Cardiac fibroblast (primary cell): Measurements from ENCODE around the gene GRAMD4.

Experiments
- DNase-seq, 2 donors: peaks; one replicate each; pipeline versions ENCODE4 v3.0.0 to v3.0.0-alpha.2; 2010; ENCODE audit warnings: low read depth in 2 of 2
- H3K4me3 ChIP-seq, 2 donors: replicated peaks in 1 of 2; 1 replicate in 1 of 2; 2 replicates in 1 of 2; pipeline ENCODE4 v1.5.1; 2011; ENCODE audit warnings: low read depth in 2 of 2, low read length in 2 of 2, mild to moderate bottlenecking in 2 of 2, moderate library complexity in 1 of 2
- CTCF ChIP-seq: IDR thresholded peaks from one replicate; pipeline ENCODE4 v1.5.1; 2011; ENCODE audit warnings: low read depth, mild to moderate bottlenecking, low read length, inconsistent platforms

GRAMD4 gene

DNA sequence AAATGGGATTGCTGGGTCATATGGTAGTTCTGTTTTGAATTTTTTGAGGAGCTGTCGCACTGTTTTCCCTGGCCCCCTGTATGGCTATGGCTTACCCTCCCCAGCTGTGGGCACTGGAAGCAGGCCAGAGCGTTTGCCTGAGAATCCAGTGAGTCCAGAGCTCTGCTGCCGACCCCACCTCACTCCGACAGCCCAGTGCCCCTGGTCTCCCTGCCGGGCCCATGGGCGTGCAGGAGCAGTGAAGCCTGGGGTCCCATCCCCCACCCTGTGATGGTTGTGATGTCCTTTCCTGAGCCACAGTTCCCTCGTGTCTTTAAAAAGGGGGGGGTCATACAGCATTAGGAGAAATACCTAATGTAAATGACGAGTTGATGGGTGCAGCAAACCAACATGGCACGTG lies 13.3 kb upstream of the GRAMD4 start:
- H3K4me3 ChIP-seq: no peak overlapping the region
- DNase-seq: no peak
- TF ChIP-seq CTCF: no peak

DNA sequence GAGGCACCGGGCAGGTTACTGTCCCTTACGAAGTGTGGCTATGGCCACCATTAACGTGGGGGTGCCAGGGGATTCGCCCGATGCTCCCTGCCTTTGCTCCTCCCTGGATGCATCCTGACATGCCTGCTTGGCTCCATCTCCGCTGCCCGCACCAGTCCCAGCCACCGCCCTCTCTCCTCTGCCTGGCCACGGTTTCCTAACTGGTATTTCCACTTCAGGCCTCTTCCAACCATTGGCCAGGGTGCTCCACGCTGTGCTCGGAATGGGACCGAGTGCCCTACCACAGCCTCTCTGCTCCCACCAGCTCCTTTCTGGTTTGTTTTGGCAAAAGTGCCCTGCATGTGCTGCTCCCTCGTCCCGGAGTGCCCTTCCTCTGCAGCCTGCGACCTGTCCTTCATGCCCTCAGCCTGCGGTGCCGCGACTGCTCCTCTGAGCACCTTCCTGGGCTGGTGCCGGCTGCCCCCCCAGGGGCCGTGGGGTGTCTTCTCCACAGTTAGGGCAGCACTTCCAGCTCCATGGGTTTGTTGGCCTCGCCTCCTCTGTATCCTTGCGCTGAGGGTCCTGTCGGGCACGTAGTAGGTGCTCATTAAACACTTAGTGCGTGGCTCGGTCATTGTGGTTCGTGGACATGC lies 12.6 kb upstream of the GRAMD4 start:
- DNase-seq: no peak
- TF ChIP-seq CTCF: no peak
- H3K4me3 ChIP-seq: no peak overlapping the region

- no peak for DNase-seq
- TF ChIP-seq CTCF: no peak
- H3K4me3 ChIP-seq: no peak overlapping the region
Observed at GRCh38 chr22:46609175-46609690, 11.0 kb upstream of the GRAMD4 start.

DNA sequence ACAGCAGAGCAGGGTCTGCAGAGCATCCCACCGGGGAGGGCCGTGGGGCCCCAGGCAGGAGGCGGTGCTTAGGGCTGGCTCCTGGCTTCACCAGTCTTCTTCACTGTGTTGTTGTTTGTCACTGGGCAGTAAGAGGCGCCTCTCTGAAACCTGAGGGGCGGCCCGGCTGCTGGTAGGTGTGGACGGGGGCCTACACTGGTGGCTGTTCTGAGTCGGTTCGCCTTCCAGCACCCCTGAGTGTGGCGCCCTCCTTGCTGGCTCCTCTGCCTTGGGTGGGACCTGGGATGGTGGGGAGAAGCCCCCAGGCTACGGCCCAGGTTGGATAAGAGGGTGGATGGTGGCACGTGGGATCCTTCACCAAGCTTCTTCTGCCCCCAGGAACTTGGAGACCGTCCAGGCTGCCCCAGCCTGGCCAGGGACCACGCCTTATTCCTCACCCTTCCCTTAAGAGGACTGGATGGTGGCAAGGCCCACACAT lies 10.4 kb upstream of the GRAMD4 start:
- no peak for DNase-seq
- no peak for TF ChIP-seq CTCF

GRCh38 chr22:46610356-46610755 lies 9.8 kb upstream of the GRAMD4 start:
- DNase-seq: no peak
- no peak for TF ChIP-seq CTCF
- H3K4me3 ChIP-seq: no peak overlapping the region

More for the DNA sequence above, 10.4 kb upstream of the GRAMD4 start:
- H3K4me3 ChIP-seq: no peak overlapping the region

GRCh38 chr22:46611189-46611588 lies 9.0 kb upstream of the GRAMD4 start:
- no peak overlapping the region for H3K4me3 ChIP-seq
- no peak for DNase-seq
- TF ChIP-seq CTCF: no peak
